Measurements from ENCODE around the gene SINHCAF. TPM values are rescaled to one million over a fixed set of nuclear protein-coding genes. Genes with fewer than 3 reads are reported as not detected.

Gene SINHCAF
- polyA plus RNA-seq, 1 donor from 2014 or later, result 80.5 TPM

DNA sequence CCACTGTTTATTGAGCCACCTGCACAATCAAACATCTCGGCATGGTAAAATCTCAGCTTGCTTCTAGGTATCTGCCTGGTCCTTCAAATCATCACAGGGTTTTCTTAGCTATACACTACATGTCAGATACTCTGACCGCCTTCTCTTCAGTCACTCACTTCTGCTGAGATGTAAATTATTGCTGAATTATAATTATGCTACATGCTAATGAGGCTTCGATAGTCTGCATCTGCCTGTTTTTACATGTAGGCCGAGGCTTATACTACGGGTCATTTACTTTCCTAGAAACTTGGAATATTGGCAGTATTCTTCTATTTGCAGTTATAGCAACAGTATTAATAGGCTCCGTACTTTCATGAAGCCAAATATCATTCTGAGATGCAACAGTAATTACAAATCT is 77.6 kb downstream of the SINHCAF start:
- H3K4me2 ChIP-seq (ENCODE audit: low read length), result no peak overlapping the region
- no peak for TF ChIP-seq EP300 (conservative IDR thresholded peaks at IDR 0.05; ENCODE audit: poor library complexity, severe bottlenecking)
- no peak for TF ChIP-seq POLR2AphosphoS5 (IDR thresholded peaks at IDR 0.05)
- no peak for TF ChIP-seq SMC3 (conservative IDR thresholded peaks at IDR 0.05; ENCODE audit: poor library complexity)
- no peak for TF ChIP-seq TAF1 (IDR thresholded peaks at IDR 0.05; ENCODE audit: low read depth)
- no peak for TF ChIP-seq MXI1 (conservative IDR thresholded peaks at IDR 0.05; ENCODE audit: poor library complexity, severe bottlenecking)
- TF ChIP-seq, protein P1, sequence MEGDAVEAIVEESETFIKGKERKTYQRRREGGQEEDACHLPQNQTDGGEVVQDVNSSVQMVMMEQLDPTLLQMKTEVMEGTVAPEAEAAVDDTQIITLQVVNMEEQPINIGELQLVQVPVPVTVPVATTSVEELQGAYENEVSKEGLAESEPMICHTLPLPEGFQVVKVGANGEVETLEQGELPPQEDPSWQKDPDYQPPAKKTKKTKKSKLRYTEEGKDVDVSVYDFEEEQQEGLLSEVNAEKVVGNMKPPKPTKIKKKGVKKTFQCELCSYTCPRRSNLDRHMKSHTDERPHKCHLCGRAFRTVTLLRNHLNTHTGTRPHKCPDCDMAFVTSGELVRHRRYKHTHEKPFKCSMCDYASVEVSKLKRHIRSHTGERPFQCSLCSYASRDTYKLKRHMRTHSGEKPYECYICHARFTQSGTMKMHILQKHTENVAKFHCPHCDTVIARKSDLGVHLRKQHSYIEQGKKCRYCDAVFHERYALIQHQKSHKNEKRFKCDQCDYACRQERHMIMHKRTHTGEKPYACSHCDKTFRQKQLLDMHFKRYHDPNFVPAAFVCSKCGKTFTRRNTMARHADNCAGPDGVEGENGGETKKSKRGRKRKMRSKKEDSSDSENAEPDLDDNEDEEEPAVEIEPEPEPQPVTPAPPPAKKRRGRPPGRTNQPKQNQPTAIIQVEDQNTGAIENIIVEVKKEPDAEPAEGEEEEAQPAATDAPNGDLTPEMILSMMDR (IDR thresholded peaks at IDR 0.05; ENCODE audit: poor library complexity, severe bottlenecking), result no peak
- TF ChIP-seq RAD21 (conservative IDR thresholded peaks at IDR 0.05), result no peak
- no peak for TF ChIP-seq EZH2 (IDR thresholded peaks at IDR 0.05; ENCODE audit: borderline replicate concordance, insufficient read depth, low read length, poor library complexity, severe bottlenecking)
- TF ChIP-seq, protein P2, sequence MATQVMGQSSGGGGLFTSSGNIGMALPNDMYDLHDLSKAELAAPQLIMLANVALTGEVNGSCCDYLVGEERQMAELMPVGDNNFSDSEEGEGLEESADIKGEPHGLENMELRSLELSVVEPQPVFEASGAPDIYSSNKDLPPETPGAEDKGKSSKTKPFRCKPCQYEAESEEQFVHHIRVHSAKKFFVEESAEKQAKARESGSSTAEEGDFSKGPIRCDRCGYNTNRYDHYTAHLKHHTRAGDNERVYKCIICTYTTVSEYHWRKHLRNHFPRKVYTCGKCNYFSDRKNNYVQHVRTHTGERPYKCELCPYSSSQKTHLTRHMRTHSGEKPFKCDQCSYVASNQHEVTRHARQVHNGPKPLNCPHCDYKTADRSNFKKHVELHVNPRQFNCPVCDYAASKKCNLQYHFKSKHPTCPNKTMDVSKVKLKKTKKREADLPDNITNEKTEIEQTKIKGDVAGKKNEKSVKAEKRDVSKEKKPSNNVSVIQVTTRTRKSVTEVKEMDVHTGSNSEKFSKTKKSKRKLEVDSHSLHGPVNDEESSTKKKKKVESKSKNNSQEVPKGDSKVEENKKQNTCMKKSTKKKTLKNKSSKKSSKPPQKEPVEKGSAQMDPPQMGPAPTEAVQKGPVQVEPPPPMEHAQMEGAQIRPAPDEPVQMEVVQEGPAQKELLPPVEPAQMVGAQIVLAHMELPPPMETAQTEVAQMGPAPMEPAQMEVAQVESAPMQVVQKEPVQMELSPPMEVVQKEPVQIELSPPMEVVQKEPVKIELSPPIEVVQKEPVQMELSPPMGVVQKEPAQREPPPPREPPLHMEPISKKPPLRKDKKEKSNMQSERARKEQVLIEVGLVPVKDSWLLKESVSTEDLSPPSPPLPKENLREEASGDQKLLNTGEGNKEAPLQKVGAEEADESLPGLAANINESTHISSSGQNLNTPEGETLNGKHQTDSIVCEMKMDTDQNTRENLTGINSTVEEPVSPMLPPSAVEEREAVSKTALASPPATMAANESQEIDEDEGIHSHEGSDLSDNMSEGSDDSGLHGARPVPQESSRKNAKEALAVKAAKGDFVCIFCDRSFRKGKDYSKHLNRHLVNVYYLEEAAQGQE (IDR thresholded peaks at IDR 0.05; ENCODE audit: borderline replicate concordance), result no peak
- no peaks in the 10 kb centered on the region for H3F3A ChIP-seq (ENCODE audit: insufficient read depth, low read length, poor library complexity, severe bottlenecking)
- H3K9me3 ChIP-seq (ENCODE audit: low read length), result no peaks in the 10 kb centered on the region
- no peaks in the 10 kb centered on the region for H3K36me3 ChIP-seq (ENCODE audit: insufficient read depth, low read length)
- no peak overlapping the region for H3K9ac ChIP-seq (ENCODE audit: low read length)
- H4K20me1 ChIP-seq (ENCODE audit: insufficient read depth), result no peaks in the 10 kb centered on the region
- no peak overlapping the region for H3K4me3 ChIP-seq (ENCODE audit: low read length)
- no peaks in the 10 kb centered on the region for H3K27me3 ChIP-seq (ENCODE audit: insufficient read depth, low read depth, low read length)
- no peaks in the 10 kb centered on the region for H3K79me2 ChIP-seq (replicated peaks; ENCODE audit: insufficient read depth, low read length)
- no peak overlapping the region for H2AFZ ChIP-seq (ENCODE audit: low read depth, low read length)
- no peak overlapping the region for H3K27ac ChIP-seq (ENCODE audit: low read length)
- no peaks in the 10 kb centered on the region for H3K9me2 ChIP-seq (ENCODE audit: insufficient read depth, low read length)

GRCh38 chr12:31246470-31246850 is 79.5 kb downstream of the SINHCAF start:
- H3F3A ChIP-seq (ENCODE audit: insufficient read depth, low read length, poor library complexity, severe bottlenecking), result no peaks in the 10 kb centered on the region
- H3K79me2 ChIP-seq (replicated peaks; ENCODE audit: insufficient read depth, low read length), result no peaks in the 10 kb centered on the region
- TF ChIP-seq MXI1 (conservative IDR thresholded peaks at IDR 0.05; ENCODE audit: poor library complexity, severe bottlenecking), result no peak
- no peak for TF ChIP-seq TAF1 (IDR thresholded peaks at IDR 0.05; ENCODE audit: low read depth)
- TF ChIP-seq RAD21 (conservative IDR thresholded peaks at IDR 0.05), result no peak
- no peak for TF ChIP-seq SMC3 (conservative IDR thresholded peaks at IDR 0.05; ENCODE audit: poor library complexity)
- TF ChIP-seq EP300 (conservative IDR thresholded peaks at IDR 0.05; ENCODE audit: poor library complexity, severe bottlenecking), result no peak
- TF ChIP-seq, protein P2 (IDR thresholded peaks at IDR 0.05; ENCODE audit: borderline replicate concordance), result no peak
- no peak for TF ChIP-seq EZH2 (IDR thresholded peaks at IDR 0.05; ENCODE audit: borderline replicate concordance, insufficient read depth, low read length, poor library complexity, severe bottlenecking)
- TF ChIP-seq, protein P1 (IDR thresholded peaks at IDR 0.05; ENCODE audit: poor library complexity, severe bottlenecking), result no peak
- TF ChIP-seq POLR2AphosphoS5 (IDR thresholded peaks at IDR 0.05), result no peak
- no peak overlapping the region for H3K27ac ChIP-seq (ENCODE audit: low read length)
- H3K9ac ChIP-seq (ENCODE audit: low read length), result no peak overlapping the region
- H3K4me3 ChIP-seq (ENCODE audit: low read length), result no peak overlapping the region
- H2AFZ ChIP-seq (ENCODE audit: low read depth, low read length), result no peak overlapping the region
- no peak overlapping the region for H3K4me2 ChIP-seq (ENCODE audit: low read length)
- no peaks in the 10 kb centered on the region for H3K27me3 ChIP-seq (ENCODE audit: insufficient read depth, low read depth, low read length)
- no peaks in the 10 kb centered on the region for H3K36me3 ChIP-seq (ENCODE audit: insufficient read depth, low read length)
- H3K9me2 ChIP-seq (ENCODE audit: insufficient read depth, low read length), result no peaks in the 10 kb centered on the region
- no peaks in the 10 kb centered on the region for H4K20me1 ChIP-seq (ENCODE audit: insufficient read depth)
- H3K9me3 ChIP-seq (ENCODE audit: low read length), result no peaks in the 10 kb centered on the region

All from neural cell (in vitro differentiated cells).